Measurements from ENCODE around the gene KRT79.
"Not testable (repeated sequence)": the region's sequence is repeated elsewhere in the genome, so short reads cannot be mapped to it uniquely, and the experiment has no call there.

KRT79 gene

DNA sequence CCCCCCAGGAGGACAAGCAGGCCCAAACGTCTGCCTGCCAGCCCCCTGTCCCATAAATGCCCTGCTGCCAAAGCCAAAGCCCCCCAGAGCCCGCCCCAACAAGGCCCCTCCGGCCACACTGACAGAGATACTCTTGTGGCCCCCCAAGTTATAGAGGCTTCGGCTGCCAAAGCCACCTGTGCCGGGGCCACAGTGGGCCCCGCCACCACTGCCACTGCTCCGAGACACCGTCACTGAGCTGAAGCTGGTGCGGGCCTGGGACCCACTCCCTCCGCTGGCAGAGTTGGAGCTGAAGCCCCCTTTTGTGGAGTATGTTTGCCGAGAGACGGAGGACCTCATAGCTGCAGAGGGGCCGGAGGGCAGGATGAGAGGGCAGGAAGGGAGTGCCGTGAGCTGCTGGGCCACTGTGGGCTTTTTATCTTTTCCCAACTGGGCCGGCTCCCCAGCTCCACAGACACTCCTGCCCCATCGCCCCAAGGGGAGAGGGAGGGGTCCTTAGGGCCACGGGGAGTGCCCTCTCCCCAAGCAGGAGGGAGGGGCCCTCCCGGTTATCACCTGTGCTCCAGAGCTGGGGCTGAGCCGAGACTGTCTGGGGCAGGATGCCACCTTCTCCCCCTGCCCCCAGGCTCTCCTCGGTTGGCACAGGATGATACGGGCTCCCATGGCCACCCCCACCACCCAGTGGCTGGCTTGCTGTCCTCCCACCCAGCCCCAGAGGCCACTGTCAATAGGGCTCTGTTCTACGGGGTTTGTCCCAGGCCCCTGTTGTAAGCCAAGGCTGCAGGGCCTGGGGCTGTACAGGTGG lies at the start of gene KRT79:
TSS of gene KRT79 (minus strand) at position 390 of the 805 bp plus-strand sequence. CDS start at position 339, 51 bp downstream.
- DNase-seq: no peak

DNA sequence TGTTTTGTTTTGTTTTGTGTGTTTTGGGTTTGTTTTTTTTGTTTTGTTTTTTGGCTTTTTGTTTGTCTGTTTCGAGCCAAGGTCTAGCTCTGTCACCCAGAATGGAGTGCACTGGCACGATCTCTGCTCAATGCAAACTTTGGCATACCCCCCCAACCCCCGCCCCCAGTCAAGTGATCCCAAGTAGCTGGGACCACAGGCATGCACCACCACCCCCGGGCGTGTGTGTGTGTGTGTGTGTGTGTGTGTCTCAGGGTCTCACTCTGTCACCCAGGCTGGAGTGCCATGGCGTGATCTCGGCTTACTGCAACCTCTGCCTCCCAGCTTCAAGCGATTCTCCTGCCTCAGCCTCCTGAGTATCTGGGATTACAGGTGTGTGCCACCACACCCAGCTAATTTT lies 46.4 kb upstream of the KRT79 start:
- DNase-seq: not testable (repeated sequence)

GRCh38 chr12:52879394-52880351 lies 45.6 kb upstream of the KRT79 start:
- DNase-seq: peak; percentile 78

DNA sequence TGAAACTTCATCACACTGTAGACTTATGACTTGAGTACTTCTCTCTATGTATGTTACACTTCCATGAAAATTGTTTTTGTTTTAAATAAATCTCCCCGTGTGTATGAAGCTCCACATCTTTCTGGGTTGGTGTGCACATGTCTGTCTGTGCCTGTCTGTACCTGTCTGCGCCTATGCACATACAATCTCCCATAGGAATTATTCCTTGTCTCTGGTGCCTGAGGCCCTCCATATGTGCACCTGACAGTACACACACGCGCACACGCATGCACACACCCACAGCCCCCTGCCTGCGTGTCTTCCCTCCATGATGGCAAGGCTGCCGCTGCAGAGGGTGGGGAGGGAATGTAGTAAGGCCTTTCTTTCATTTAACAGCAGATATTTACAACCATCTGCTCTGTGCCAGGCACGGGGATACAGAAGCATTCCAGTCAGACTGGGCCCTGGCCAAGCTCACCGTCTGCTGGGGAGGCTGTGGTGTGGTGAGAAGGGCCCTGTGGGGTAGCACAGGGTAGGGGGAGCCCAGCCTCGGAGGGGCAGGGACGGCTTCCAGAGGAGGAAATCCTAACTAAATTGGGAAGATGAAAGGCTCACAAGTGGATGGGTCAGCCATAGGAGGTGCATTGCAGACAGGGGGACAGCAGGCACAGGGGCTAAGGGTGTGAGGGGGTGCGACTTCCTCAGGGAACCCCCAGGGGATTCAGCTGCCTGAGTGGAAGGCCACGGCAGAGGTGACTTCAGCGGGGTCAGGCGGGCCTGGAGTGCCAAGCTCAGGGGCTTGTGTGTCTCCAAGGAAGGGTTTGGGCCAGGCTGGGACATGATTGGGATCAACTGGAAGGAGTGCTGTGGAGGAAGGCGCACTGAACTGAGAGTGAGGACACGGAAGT lies 44.6 kb upstream of the KRT79 start:
- no peak for DNase-seq

- DNase-seq: no peak
Observed at GRCh38 chr12:52877242-52877641, 43.1 kb upstream of the KRT79 start.

DNA sequence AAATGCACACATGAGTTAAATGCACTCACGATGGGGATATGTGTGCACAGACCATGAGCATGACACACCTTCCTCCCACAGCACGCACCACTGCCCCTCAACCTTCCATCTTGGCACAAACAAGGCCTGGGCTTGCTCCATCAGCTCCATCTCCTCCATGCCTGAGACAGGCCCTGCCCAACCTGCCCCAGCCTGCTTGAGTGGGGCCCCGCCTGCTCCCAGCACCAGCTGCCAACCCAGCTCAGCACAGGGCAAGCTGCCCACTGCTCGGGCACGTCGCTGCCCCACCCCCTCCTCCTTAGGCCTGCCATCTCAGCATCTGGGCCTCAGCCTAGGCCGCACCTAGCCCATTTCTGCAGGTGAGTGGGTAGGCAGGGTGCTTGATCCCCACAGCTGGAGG lies 42.3 kb upstream of the KRT79 start:
- DNase-seq: no peak

DNA sequence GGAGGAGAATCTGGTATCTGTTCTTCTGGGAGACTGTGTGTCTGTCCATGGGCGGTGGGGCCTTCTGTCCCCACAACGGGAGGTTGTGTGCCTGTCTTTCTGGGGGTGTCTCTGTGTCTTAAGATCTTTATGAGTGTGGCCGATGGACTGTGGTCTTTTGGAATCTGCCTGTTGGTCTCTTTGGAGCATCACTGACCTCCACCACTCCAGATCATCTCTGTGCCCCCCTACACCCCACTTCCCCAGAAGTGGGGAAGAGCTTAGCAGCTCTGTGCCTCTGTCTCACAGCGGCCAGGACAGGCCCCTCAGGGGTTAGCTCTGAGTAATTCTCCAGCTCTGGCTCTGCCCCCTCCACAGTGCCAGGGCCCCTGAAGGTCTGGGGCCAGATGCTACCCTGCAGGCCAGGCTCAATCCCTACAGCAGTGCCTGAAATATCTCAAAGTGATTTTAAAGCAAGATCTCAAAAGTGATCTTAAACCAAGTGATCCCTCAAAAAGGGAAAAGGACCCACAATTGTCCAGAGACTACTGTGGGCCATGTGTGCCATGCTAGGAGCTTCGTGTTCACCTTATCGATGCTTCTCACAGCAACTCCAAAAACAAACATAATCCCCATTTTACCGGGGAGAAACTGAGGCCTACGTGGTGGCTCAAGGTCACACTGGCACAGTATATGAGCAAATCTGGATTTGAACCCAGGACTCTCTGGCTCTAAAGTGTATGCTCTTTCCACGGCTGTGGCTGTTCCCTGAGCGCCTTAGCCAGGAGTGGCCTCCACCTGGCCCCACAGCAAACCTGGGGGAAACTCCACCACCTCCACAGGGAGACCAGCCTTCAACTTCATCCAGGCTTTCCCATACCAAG lies 40.7 kb upstream of the KRT79 start:
- no peak for DNase-seq

GRCh38 chr12:52873832-52874572 lies 39.9 kb upstream of the KRT79 start:
- DNase-seq: peak; percentile 72

- no peak for DNase-seq
Observed at GRCh38 chr12:52873513-52873831, 39.4 kb upstream of the KRT79 start.

DNA sequence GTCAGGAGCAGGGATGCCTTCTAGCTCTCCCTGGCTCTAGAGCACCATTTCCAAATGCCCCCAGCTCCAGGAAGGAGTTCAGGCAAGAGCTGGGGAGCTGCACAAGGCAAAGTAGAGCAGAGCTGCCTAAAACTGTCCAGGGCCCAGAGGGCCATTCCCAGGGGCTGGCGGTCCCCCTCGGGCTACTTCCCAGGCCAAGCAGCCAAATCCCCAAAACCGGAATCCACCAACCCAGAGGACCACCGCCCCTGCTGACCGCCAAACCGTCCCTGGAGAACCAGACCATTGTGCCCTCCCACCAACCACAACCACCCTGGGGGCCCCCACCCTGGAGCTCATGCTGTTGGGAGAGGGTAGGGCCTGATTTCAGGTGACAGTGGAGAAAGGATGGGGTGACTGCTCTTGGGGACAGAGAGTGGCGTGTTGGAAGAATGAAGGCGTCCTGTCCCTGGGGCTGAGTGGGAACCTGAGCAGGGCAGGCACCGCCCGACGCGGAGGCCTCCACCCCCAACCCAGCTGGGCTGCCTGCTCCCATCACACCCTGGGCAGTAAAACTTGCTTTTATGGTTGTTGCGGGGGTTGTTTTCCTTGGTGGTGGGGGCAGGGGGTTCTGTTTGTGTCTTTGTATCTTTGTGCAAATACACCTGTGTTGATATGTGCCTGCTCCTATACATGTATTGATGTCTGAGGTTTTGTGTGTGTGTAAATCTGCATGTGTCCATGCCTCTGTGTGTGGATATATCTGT lies 38.7 kb upstream of the KRT79 start:
- DNase-seq: no peak

DNA sequence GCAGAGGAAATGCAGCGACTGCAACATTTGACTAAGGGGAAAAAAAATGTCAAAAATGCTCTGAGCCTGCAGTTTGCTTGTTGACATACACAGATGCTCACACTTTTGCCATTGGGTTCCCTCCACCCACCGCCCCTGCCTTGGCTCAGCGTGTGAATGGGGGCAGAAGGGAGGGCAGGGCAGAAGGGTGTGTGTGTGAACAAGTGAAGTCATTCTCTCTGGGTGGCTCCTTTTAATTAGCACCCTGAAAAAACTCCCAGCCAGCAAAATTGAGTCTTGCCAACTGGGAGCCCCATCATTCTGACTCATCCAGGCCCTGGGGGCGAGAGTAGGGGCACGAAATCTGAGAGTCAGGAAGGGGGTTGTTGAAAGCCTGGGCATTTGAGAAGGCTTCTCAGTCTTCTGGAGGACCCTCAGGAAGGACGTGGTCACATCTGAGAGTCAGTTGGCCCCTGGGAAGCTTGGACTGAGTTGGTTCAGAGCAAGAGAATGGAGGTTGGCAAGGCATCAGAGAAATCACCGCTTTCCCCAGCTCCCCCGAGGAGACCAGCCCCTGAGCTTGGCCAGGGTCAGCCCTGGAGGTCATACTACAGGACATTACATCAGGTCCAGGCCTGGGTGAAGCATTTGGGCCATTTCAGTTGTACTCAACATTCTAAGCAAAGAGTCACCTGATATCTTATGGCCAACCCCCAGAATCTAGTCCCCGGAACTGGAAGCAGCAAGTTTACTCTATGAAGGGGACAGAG lies 37.4 kb upstream of the KRT79 start:
- no peak for DNase-seq

DNA sequence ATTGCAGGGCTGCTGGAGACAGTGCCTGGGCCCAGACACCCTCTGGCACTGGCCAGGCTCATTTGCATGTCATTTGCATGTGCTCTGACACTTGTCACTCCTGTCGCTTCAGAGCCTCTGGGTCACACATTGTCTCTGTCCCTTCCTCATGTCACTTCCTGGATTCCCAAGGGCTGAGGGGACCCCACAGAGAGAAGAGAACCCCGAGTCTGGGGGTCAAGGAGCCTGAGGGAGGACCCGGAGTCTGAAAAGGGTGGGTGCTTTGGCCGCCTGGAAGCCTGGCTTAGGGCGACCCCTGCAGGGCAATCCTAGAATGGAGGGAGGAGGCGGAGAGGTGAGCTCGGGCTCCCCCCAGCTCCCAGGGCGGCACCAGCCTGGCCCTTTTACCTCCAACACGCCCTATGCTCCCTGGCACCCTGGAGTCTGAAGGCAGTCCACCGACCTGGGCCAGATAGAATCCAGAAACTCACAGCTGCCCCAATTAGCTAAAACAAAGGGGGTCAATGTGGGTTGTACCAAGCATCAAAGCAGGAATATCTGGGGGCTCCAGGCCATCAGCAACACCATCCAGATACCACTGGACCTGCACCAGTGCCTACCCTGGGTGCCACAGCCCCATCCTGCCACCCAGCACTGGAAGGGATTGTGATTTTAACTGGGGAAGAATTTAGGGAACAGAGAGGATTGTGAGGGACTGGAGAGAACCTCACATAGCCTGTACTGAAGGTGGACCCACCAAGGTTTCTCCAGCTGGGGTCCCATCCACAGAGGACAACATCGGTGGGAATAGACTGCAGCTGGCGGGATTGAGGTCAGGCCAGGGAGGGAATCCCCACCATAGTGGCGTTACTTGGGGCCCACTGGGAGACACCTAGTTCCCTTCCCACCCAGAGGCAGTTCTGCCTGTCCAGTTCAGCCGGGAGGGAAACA lies 36.5 kb upstream of the KRT79 start:
- DNase-seq: peak; percentile 70

DNA sequence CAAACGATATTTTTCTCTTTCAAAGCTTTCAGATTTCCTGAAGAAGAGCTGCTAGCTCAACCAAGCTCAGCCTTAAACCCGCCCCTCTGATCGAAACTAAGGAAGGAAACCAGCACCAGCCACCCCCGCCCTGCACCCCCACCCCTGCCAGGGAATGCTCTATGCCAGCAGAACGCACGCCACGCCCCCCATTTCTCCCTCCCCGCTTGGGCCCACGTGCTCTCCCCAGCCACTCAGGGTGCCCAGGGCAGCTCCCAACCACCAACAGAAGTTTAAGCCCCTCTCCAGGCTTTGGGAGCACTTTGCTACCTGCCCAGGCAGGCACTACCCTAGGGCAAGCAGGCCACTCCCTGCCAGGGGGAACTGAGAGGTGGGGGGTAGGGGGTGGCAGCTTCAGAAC lies 33.5 kb upstream of the KRT79 start:
- DNase-seq: no peak

- no peak for DNase-seq
Observed at GRCh38 chr12:52867152-52867551, 33.0 kb upstream of the KRT79 start.

- DNase-seq: peak; percentile 81
Observed at GRCh38 chr12:52865090-52865944, 31.2 kb upstream of the KRT79 start.

DNA sequence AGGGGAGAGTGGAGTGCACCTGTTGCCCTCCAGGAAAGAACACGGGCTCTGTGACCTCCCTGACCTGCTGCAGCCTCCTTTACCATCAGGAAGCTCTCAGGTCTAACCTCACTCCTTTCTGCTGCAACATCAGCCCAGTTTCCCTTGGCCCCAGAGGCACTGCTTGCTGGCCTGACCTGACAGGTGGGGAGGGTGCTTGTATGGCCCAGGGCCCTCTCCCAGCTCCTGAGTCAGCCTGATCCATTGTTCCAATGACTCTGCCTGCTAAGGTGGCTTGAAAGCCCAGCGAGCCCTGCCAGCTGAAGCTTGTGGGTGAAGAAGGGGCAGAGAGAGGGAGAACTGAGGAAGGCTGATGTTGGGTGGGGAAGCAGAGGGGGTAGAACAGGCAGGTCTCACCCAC lies 27.9 kb upstream of the KRT79 start:
- no peak for DNase-seq

DNA sequence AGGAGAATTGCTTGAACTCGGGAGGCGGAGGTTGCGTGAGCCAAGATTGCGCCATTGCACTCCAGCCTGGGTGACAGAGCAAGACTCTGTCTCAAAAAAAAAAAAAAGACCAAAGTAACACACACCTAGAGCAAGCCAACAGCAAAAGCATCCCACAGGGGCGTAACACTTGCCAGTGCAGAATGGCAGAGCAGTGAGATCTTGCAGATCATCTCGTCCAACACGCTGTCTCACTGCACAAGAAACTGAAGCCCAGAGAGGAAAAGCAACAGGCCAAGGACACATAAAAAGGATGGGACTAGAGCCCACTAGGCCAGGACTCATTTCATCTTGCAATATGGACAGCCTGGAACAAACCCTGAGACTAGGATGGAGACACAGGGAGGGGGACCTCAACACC lies 27.4 kb upstream of the KRT79 start:
- no peak for DNase-seq

All from right forelimb (tissue), 1 donor.